PC-9 (cell line): ENCODE results near the gene PRDM2.

ENCODE experiments used
- EZH2 ChIP-seq: fragments of 200-600 bp; sonication (generic); IDR thresholded peaks from 2 replicates; pipeline ENCODE4 v1.8.0; 2017; ENCODE audit warnings: antibody characterized with exemption, low read depth
- TF ChIP-seq, protein P1 (sequence below): fragments of 200-600 bp; sonication (generic); conservative IDR thresholded peaks from 2 replicates; pipeline ENCODE4 v1.6.1; 2017; ENCODE audit warnings: mixed run types, antibody characterized with exemption, mild to moderate bottlenecking, moderate library complexity

DNA sequence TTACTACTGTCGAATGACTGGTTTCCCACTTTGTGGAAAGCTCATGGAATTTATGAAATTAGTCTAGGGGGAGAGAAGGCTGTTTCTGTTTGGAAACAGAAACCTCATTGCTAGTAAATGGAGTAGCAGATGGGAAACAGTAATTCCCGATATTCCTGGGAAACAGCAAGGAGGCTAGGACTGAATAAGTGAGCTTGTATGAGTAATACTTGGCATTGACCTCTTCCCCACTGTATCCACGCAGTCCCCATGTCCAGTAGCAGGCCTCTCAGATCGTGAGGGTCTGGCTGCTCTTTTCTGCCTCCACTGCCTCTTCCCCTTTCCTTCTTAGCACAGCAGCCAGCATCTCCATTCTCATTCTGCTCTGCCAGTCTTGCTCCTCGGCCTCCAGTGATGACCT, 75.5 kb downstream of the PRDM2 start:
- TF ChIP-seq, protein P1, sequence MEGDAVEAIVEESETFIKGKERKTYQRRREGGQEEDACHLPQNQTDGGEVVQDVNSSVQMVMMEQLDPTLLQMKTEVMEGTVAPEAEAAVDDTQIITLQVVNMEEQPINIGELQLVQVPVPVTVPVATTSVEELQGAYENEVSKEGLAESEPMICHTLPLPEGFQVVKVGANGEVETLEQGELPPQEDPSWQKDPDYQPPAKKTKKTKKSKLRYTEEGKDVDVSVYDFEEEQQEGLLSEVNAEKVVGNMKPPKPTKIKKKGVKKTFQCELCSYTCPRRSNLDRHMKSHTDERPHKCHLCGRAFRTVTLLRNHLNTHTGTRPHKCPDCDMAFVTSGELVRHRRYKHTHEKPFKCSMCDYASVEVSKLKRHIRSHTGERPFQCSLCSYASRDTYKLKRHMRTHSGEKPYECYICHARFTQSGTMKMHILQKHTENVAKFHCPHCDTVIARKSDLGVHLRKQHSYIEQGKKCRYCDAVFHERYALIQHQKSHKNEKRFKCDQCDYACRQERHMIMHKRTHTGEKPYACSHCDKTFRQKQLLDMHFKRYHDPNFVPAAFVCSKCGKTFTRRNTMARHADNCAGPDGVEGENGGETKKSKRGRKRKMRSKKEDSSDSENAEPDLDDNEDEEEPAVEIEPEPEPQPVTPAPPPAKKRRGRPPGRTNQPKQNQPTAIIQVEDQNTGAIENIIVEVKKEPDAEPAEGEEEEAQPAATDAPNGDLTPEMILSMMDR = no peak
- TF ChIP-seq EZH2 = no peak
